IMR-90 (cell line): ENCODE results near the gene PRAF2. TPM values are rescaled to one million over a fixed set of nuclear protein-coding genes. Genes with fewer than 3 reads are reported as not detected.
A peak's percentile ranks its signal among the peaks of the same experiment; 100 is the strongest.

ENCODE experiments used
- CEBPB ChIP-seq: IDR thresholded peaks from 2 replicates; pipeline ENCODE4 v1.6.1; 2012; ENCODE audit warnings: low read depth, low read length, improper control_type of control experiment
- CTCF ChIP-seq: conservative IDR thresholded peaks from 2 replicates; pipeline ENCODE4 v1.5.1; 2012; ENCODE audit warnings: mild to moderate bottlenecking, low read depth, low read length, improper control_type of control experiment
- polyA plus RNA-seq, 3 experiments: library from polyadenylated mRNA; depleted of rRNA; stranded (reverse); fragments of >200 nt; gene quantifications; 2 replicates each; pipeline ENCODE4 v1.2.3, GENCODE V29; 2012; ENCODE audit warnings: low replicate concordance in 1 of 3
- total RNA-seq: library from RNA; depleted of rRNA; stranded (reverse); fragments of >200 nt; gene quantifications from 2 replicates; pipeline ENCODE4 v1.2.3, GENCODE V29; 2012

The PRAF2 gene
- total and polyA plus RNA-seq, 2 of the 4 experiments (the other 2 are of a cell fraction): 3.8 to 65.5 TPM

- TF ChIP-seq CTCF (0 out of 2 replicates have a peak, but pooled peaks have one; percentile 2), CEBPB (peak; percentile 45)
These were observed 31.8 kb downstream of the PRAF2 start (continued) for GRCh38 chrX:49041744-49042580.
